ENCODE data around the gene GLP1R.

The GLP1R gene

GRCh38 chr6:39062014-39062740 lies 13.6 kb downstream of the GLP1R start:
- DNase-seq (ENCODE audit: low read depth in 3 of 3): no peak

- no peak for DNase-seq (ENCODE audit: low read depth in 3 of 3)
Observed at GRCh38 chr6:39063526-39063925, 14.9 kb downstream of the GLP1R start.

- no peak for DNase-seq (ENCODE audit: low read depth in 3 of 3)
Observed at GRCh38 chr6:39065561-39065960, 17.0 kb downstream of the GLP1R start.

- no peak for DNase-seq (ENCODE audit: low read depth in 3 of 3)
Observed at GRCh38 chr6:39068391-39068790, 19.8 kb downstream of the GLP1R start.

- DNase-seq (ENCODE audit: low read depth in 3 of 3): no peak
Observed at GRCh38 chr6:39072830-39073229, 24.2 kb downstream of the GLP1R start.

GRCh38 chr6:39073471-39074355 lies 25.1 kb downstream of the GLP1R start:
- no peak for DNase-seq (ENCODE audit: low read depth in 3 of 3)

- DNase-seq (ENCODE audit: low read depth in 3 of 3): no peak
Observed at GRCh38 chr6:39074486-39074885, 25.9 kb downstream of the GLP1R start.

GRCh38 chr6:39075010-39075686 lies 26.6 kb downstream of the GLP1R start:
- no peak for DNase-seq (ENCODE audit: low read depth in 3 of 3)

GRCh38 chr6:39075807-39076622 lies 27.4 kb downstream of the GLP1R start:
- no peak for DNase-seq (ENCODE audit: low read depth in 3 of 3)

GRCh38 chr6:39076623-39077535 lies 28.3 kb downstream of the GLP1R start:
- no peak for DNase-seq (ENCODE audit: low read depth in 3 of 3)

GRCh38 chr6:39077882-39078594 lies 29.5 kb downstream of the GLP1R start:
- no peak for DNase-seq (ENCODE audit: low read depth in 3 of 3)

GRCh38 chr6:39078695-39079094 lies 30.1 kb downstream of the GLP1R start:
- no peak for DNase-seq (ENCODE audit: low read depth in 3 of 3)

GRCh38 chr6:39079197-39080125 lies 30.9 kb downstream of the GLP1R start:
- DNase-seq (ENCODE audit: low read depth in 3 of 3): no peak

- no peak for DNase-seq (ENCODE audit: low read depth in 3 of 3)
Observed at GRCh38 chr6:39080246-39080875, 31.8 kb downstream of the GLP1R start.

- DNase-seq (ENCODE audit: low read depth in 3 of 3): no peak
Observed at GRCh38 chr6:39082310-39082709, 33.7 kb downstream of the GLP1R start.

- DNase-seq (ENCODE audit: low read depth in 3 of 3): no peak
Observed at GRCh38 chr6:39083231-39083634, 34.7 kb downstream of the GLP1R start.

- DNase-seq (ENCODE audit: low read depth in 3 of 3): no peak
Observed at GRCh38 chr6:39084506-39084905, 35.9 kb downstream of the GLP1R start.

- no peak for DNase-seq (ENCODE audit: low read depth in 3 of 3)
Observed at GRCh38 chr6:39085129-39085797, 36.7 kb downstream of the GLP1R start.

Data from stimulated activated CD4-positive, alpha-beta T cell treated with anti-CD3 and anti-CD28 coated beads, TNF-alpha, amount 100 ng/mL, for 48 hours (primary cell).